Epithelial cell of esophagus (primary cell): Measurements from ENCODE around the gene FGD2.

ENCODE experiments used
- DNase-seq: peaks from one replicate; pipeline ENCODE4 v3.0.0; 2010; ENCODE audit warnings: low read depth
- H3K4me3 ChIP-seq: 2 replicates; pipeline ENCODE4 v1.5.1; 2011; ENCODE audit warnings: mild to moderate bottlenecking, low read length, control low read depth
- CTCF ChIP-seq: IDR thresholded peaks from 2 replicates; pipeline ENCODE4 v1.5.1; 2011; ENCODE audit warnings: low read depth, mild to moderate bottlenecking, low read length, control low read depth, inconsistent platforms; ENCODE audit not compliant: insufficient read depth; ENCODE audit errors: missing control alignments

Gene FGD2

GRCh38 chr6:37006793-37007339 lies 1.4 kb downstream of the FGD2 start:
- TF ChIP-seq CTCF, result no peak
- H3K4me3 ChIP-seq, result no peak overlapping the region
- no peak for DNase-seq

- TF ChIP-seq CTCF, result no peak
Observed at GRCh38 chr6:37007340-37008043, 2.0 kb downstream of the FGD2 start.

GRCh38 chr6:37008484-37009465 lies 3.3 kb downstream of the FGD2 start:
- no peak overlapping the region for H3K4me3 ChIP-seq
- no peak for TF ChIP-seq CTCF
- DNase-seq, result no peak

More at GRCh38 chr6:37007340-37008043, 2.0 kb downstream of the FGD2 start:
- no peak overlapping the region for H3K4me3 ChIP-seq
- DNase-seq, result no peak

GRCh38 chr6:37010402-37010892 lies 5.0 kb downstream of the FGD2 start:
- no peak for TF ChIP-seq CTCF
- H3K4me3 ChIP-seq, result no peak overlapping the region
- no peak for DNase-seq

GRCh38 chr6:37011656-37012378 lies 6.4 kb downstream of the FGD2 start:
- H3K4me3 ChIP-seq, result no peak overlapping the region
- DNase-seq, result no peak
- no peak for TF ChIP-seq CTCF
